Adipocyte (in vitro differentiated cells): ENCODE measurements around the gene PRG2.

Source experiments
- DNase-seq: peaks from one replicate; pipeline ENCODE4 v3.0.0-alpha.2; 2015; ENCODE audit warnings: low read depth
- H3K27me3 ChIP-seq: replicated peaks from 2 replicates; pipeline ENCODE4 v1.7.0; 2013; ENCODE audit warnings: mild to moderate bottlenecking, low read length, moderate library complexity; ENCODE audit not compliant: control insufficient read depth, insufficient read depth
- H3K36me3 ChIP-seq: 2 replicates; pipeline ENCODE4 v1.7.0; 2013; ENCODE audit warnings: low read length, mild to moderate bottlenecking, moderate library complexity; ENCODE audit not compliant: control insufficient read depth, insufficient read depth, severe bottlenecking
- H3K4me1 ChIP-seq: 2 replicates; pipeline ENCODE4 v1.7.0; 2013; ENCODE audit warnings: mild to moderate bottlenecking, low read length, moderate library complexity; ENCODE audit not compliant: control insufficient read depth, insufficient read depth
- H3K4me3 ChIP-seq: 2 replicates; pipeline ENCODE4 v1.7.0; 2013; ENCODE audit warnings: mild to moderate bottlenecking, low read length, moderate library complexity
- H3K9ac ChIP-seq: 2 replicates; pipeline ENCODE4 v1.7.0; 2013; ENCODE audit warnings: mild to moderate bottlenecking, low read length, moderate library complexity
- H3K9me3 ChIP-seq: 2 replicates; pipeline ENCODE4 v1.7.0; 2013; ENCODE audit warnings: mild to moderate bottlenecking, low read length, moderate library complexity; ENCODE audit not compliant: control insufficient read depth

Gene PRG2

GRCh38 chr11:57390535-57390934 lies at the start of gene PRG2:
PRG2 (minus strand) TSS chr11:57390650; CDS start chr11:57389944, 706 bp downstream.
- DNase-seq: no peak
- Histone ChIP-seq H3K9me3 (no peaks in the 10 kb centered on the region), H3K27me3 (no peaks in the 10 kb centered on the region)

GRCh38 chr11:57439786-57440185 lies 49.3 kb upstream of the PRG2 start:
- Histone ChIP-seq H3K36me3 (no peaks in the 10 kb centered on the region), H3K4me1 (peaks cover 6% of the 10 kb centered on the region), H3K27me3 (no peaks in the 10 kb centered on the region), H3K9ac (no peak overlapping the region), H3K9me3 (no peaks in the 10 kb centered on the region), H3K4me3 (no peak overlapping the region)
- no peak for DNase-seq

More at GRCh38 chr11:57390535-57390934, at the start of gene PRG2:
- Histone ChIP-seq H3K36me3 (no peaks in the 10 kb centered on the region), H3K9ac (no peak within 1 kb of the TSS), H3K4me1 (peaks cover 11% of the 10 kb centered on the region), H3K4me3 (no peak within 1 kb of the TSS)

GRCh38 chr11:57438345-57439285 lies 48.2 kb upstream of the PRG2 start:
- DNase-seq: no peak
- peaks cover 16% of the 10 kb centered on the region for H3K4me1 ChIP-seq

DNA sequence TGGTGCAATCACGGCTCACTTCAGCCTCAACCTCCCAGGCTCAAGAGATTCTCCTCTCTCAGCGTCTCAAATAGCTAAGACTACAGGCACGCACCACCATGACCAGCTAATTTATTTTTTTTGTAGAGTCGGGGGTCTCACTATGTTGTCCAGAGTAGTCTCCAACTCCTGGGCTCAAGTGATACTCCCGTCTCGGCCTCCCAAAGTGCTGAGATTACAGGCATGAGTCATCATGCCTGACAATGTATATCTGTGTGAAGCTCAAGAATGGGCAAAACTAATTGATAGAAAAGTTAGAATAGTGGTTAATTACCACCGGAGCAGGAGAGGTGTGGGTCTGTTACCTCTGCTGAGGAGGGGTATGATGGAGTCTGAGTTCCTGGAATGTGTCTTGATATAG lies 45.6 kb upstream of the PRG2 start:
- Histone ChIP-seq H3K27me3 (no peaks in the 10 kb centered on the region), H3K9me3 (no peaks in the 10 kb centered on the region), H3K9ac (no peak overlapping the region), H3K36me3 (no peaks in the 10 kb centered on the region), H3K4me1 (peaks cover 25% of the 10 kb centered on the region), H3K4me3 (no peak overlapping the region)
- no peak for DNase-seq

More at GRCh38 chr11:57438345-57439285, 48.2 kb upstream of the PRG2 start:
- no peak overlapping the region for H3K4me3 ChIP-seq
- no peaks in the 10 kb centered on the region for H3K27me3 ChIP-seq
- no peak overlapping the region for H3K9ac ChIP-seq
- no peaks in the 10 kb centered on the region for H3K36me3 ChIP-seq
- H3K9me3 ChIP-seq: no peaks in the 10 kb centered on the region

DNA sequence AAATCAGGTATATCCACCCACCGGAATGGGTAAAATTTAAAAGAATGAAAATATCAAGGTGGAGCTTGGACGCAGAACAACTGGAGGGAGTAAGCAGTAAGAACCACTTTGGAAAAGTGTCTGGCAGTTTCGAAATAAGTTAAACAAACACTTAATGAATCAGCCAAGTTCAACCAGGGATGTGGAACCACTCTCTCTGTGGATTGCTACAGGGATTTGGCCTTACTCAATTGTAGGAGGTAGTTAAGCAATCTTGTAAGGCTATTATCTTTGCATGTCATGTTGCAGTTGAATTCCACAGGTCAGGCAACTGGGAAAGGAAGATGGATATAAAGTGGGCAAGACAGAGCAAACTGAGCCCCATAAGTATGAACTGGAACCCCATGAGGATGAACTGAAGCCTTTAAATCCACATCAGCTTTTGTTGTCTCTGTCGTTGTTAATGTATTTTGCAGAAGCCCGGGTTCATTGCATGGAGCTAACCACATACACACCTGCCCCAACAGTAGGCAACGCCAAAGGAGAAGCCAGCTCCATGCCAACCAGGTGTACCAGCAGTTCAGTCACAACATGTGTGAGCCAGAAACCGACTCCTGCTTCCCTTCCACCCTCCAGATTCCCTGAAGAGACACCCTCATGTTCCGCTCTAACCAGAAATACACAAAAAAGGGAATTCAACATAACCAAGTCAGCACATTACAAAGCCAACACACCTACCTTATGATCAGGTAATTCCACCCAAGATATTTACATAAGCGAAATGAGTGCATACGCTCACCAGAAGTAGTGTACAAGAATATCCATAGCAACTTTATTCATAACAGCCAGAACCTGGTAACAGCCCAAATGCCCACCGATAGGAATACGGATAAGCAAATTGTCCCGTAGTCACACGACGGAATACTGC lies 44.4 kb upstream of the PRG2 start:
- Histone ChIP-seq H3K9ac (peak overlapping the region; percentile 3), H3K9me3 (no peaks in the 10 kb centered on the region), H3K4me1 (peaks cover 25% of the 10 kb centered on the region), H3K36me3 (no peaks in the 10 kb centered on the region), H3K4me3 (peak overlapping the region; percentile 11), H3K27me3 (no peaks in the 10 kb centered on the region)
- DNase-seq: peak; percentile 96

DNA sequence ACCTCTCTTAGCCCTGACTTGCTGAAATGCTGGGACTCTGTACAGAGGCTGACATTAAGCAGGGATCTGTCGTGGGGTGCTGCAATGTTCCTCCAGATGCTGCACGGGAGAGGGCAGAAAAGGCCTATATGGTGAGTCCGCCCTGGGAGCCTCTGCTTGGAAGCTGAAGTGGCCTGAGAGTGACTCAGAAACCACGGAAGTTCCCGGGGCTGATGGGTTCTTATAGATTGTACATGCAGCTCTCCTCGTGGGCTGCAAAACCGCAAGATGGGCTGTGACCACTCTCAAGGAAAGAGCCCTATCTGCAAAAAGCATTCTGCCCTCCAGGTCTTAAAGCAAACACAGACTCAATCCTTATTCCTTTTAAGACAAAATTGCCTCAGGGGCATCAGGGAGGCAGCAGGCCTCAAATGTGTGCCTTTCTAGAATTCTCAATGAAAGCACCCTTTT lies 42.3 kb upstream of the PRG2 start:
- Histone ChIP-seq H3K9ac (no peak overlapping the region), H3K36me3 (no peaks in the 10 kb centered on the region), H3K4me3 (no peak overlapping the region), H3K27me3 (no peaks in the 10 kb centered on the region), H3K4me1 (peaks cover 34% of the 10 kb centered on the region), H3K9me3 (no peaks in the 10 kb centered on the region)
- DNase-seq: peak; percentile 83

- Histone ChIP-seq H3K9me3 (no peaks in the 10 kb centered on the region), H3K36me3 (no peaks in the 10 kb centered on the region), H3K9ac (no peak overlapping the region), H3K4me3 (no peak overlapping the region), H3K4me1 (peaks cover 38% of the 10 kb centered on the region), H3K27me3 (no peaks in the 10 kb centered on the region)
- no peak for DNase-seq
Measured at GRCh38 chr11:57432149-57432561, 41.7 kb upstream of the PRG2 start.

DNA sequence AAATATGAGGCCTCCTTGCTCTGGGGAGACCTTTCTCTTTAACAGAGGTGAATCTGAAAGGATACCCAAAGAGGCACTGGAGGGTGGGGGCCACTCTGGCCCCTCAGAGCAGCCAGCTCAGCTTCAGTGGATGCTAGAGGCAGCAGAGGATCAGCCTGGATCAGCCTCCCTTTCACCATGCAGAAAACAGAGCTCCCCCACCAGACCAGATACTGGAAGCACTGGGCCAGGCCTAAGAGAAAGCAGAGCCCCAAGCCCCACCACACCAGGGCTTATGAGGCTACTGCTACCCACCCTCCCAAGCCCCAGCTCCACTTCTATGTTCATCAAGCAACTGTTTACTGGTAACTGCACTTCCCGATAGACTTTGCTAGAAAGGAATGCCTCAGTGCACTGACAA lies 40.5 kb upstream of the PRG2 start:
- DNase-seq: no peak
- Histone ChIP-seq H3K36me3 (no peaks in the 10 kb centered on the region), H3K27me3 (no peaks in the 10 kb centered on the region), H3K9me3 (no peaks in the 10 kb centered on the region), H3K4me1 (peaks cover 50% of the 10 kb centered on the region), H3K9ac (no peak overlapping the region), H3K4me3 (no peak overlapping the region)

- peaks cover 56% of the 10 kb centered on the region for H3K4me1 ChIP-seq
- H3K36me3 ChIP-seq: no peaks in the 10 kb centered on the region
- H3K4me3 ChIP-seq: no peak overlapping the region
- no peak overlapping the region for H3K9ac ChIP-seq
- H3K27me3 ChIP-seq: no peaks in the 10 kb centered on the region
- no peaks in the 10 kb centered on the region for H3K9me3 ChIP-seq
- DNase-seq: no peak
Measured at GRCh38 chr11:57429946-57430345, 39.5 kb upstream of the PRG2 start.

GRCh38 chr11:57428643-57429042 lies 38.2 kb upstream of the PRG2 start:
- Histone ChIP-seq H3K36me3 (no peaks in the 10 kb centered on the region), H3K4me1 (peaks cover 58% of the 10 kb centered on the region), H3K9ac (peak overlapping the region; percentile 88), H3K4me3 (no peak overlapping the region), H3K9me3 (no peaks in the 10 kb centered on the region), H3K27me3 (no peaks in the 10 kb centered on the region)
- no peak for DNase-seq

DNA sequence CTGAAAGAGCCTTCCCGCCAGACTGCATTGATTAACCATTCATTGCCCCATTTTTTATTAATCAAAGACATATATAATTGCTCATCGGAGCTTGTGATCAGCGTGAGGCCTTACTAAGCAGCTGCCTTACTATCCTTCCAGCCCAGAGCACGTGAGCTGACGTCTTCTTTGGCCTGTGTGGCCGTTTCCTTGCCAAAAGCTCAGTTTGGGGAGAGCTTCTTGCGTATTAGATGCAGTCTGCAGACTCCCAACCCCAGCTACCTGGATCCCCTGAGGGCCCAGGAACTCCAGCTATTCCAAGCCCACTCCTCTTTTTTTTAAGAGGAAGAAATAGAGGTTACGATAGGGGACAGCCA lies 37.3 kb upstream of the PRG2 start:
- Histone ChIP-seq H3K36me3 (no peaks in the 10 kb centered on the region), H3K9ac (peak overlapping the region; percentile 88), H3K27me3 (no peaks in the 10 kb centered on the region), H3K9me3 (no peaks in the 10 kb centered on the region), H3K4me3 (peak overlapping the region; percentile 75), H3K4me1 (peaks cover 48% of the 10 kb centered on the region)
- no peak for DNase-seq
